ENCODE data around the gene JMJD7.

GRCh38 chr15:41817781-41818180 is 10.1 kb upstream of the JMJD7 start:
- TF ChIP-seq EZH2 (IDR thresholded peaks at IDR 0.05; ENCODE audit: borderline replicate concordance, low read length) (no peak), CTCF (IDR thresholded peaks at IDR 0.05; ENCODE audit: low read length) (no peak)
